Suprapubic skin (tissue), 4 donors: Measurements from ENCODE around the gene CCNI. TPM values are rescaled to one million over a fixed set of nuclear protein-coding genes. Genes with fewer than 3 reads are reported as not detected.
A peak's percentile ranks its signal among the peaks of the same experiment; 100 is the strongest.
"Not testable (repeated sequence)": the region's sequence is repeated elsewhere in the genome, so short reads cannot be mapped to it uniquely, and the experiment has no call there.

Source experiments
- DNase-seq, 2 donors: peaks; one replicate each; pipeline ENCODE4 v3.0.0-alpha.2; 2019; ENCODE audit warnings: low spot score in 2 of 2
- H3K27ac ChIP-seq: fragments of 200-600 bp; sonication (generic); one replicate; pipeline ENCODE4 v1.5.1; 2019
- H3K27me3 ChIP-seq: fragments of 200-600 bp; sonication (generic); one replicate; pipeline ENCODE4 v1.5.1; 2019
- H3K36me3 ChIP-seq: fragments of 200-600 bp; sonication (generic); one replicate; pipeline ENCODE4 v1.5.1; 2019
- H3K4me1 ChIP-seq: fragments of 200-600 bp; sonication (generic); one replicate; pipeline ENCODE4 v1.5.1; 2019
- H3K4me3 ChIP-seq: fragments of 200-600 bp; sonication (generic); one replicate; pipeline ENCODE4 v1.5.1; 2019; ENCODE audit warnings: mild to moderate bottlenecking
- H3K9me3 ChIP-seq: fragments of 200-600 bp; sonication (generic); one replicate; pipeline ENCODE4 v1.5.1; 2019
- EP300 ChIP-seq: sonication (generic); formaldehyde crosslinking; IDR thresholded peaks from one replicate; pipeline ENCODE4 v1.6.1; 2017; ENCODE audit warnings: antibody characterized with exemption
- POLR2A ChIP-seq, 2 donors: fragments of 450-650 bp; IDR thresholded peaks; one replicate each; pipeline ENCODE4 v1.6.1; 2017; ENCODE audit warnings: antibody characterized with exemption in 2 of 2, mild to moderate bottlenecking in 2 of 2, moderate library complexity in 2 of 2
- POLR2AphosphoS5 ChIP-seq, 3 donors: sonication (generic); formaldehyde crosslinking; IDR thresholded peaks; one replicate each; pipeline ENCODE4 v1.6.1; 2017; ENCODE audit warnings: antibody characterized with exemption in 3 of 3
- WGBS: methylation state at CpG from one replicate; pipeline ENCODE4 v1.1.5; 2018; 5-methylcytosine and 5-hydroxymethylcytosine counted together
- total RNA-seq, 4 donors: library from RNA; depleted of rRNA; stranded (reverse); fragments of >200 nt; gene quantifications; one replicate each; pipeline ENCODE4 v1.1.0, GENCODE V29; 2016
- TF ChIP-seq, protein P1 (sequence below), 2 donors: fragments of 200-600 bp in 1 of 2; fragments of 450-650 bp in 1 of 2; sonication (generic) in 1 of 2; IDR thresholded peaks; one replicate each; pipeline ENCODE4 v1.5.1; 2016 to 2019; ENCODE audit warnings: antibody characterized with exemption in 2 of 2, mild to moderate bottlenecking in 1 of 2, moderate library complexity in 1 of 2

CCNI gene
- total RNA-seq, 4 donors from 2014 or later = 166 to 256 (median 207) TPM

DNA sequence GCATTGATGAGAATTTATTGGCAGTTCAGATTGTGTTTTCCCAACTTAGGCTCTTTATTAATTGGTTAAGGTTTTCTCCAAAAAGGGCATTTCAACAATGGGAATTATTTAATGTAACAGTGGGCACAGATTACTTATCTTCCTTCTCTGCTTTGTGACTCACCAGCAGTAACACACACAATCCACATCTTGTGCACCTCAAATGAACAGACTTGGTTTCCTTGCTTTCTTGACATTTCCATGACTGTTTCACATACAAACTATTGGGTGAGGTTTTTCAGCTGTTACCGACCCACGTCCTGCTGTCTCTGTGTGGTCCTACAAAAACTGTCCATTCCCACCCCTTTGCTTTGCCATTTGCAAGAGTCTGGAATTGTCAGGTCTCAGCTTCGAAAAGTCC is 38.1 kb downstream of the CCNI start:
- TF ChIP-seq, protein P1, sequence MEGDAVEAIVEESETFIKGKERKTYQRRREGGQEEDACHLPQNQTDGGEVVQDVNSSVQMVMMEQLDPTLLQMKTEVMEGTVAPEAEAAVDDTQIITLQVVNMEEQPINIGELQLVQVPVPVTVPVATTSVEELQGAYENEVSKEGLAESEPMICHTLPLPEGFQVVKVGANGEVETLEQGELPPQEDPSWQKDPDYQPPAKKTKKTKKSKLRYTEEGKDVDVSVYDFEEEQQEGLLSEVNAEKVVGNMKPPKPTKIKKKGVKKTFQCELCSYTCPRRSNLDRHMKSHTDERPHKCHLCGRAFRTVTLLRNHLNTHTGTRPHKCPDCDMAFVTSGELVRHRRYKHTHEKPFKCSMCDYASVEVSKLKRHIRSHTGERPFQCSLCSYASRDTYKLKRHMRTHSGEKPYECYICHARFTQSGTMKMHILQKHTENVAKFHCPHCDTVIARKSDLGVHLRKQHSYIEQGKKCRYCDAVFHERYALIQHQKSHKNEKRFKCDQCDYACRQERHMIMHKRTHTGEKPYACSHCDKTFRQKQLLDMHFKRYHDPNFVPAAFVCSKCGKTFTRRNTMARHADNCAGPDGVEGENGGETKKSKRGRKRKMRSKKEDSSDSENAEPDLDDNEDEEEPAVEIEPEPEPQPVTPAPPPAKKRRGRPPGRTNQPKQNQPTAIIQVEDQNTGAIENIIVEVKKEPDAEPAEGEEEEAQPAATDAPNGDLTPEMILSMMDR (IDR thresholded peaks at IDR 0.05) = no peak
- TF ChIP-seq POLR2A (IDR thresholded peaks at IDR 0.05) (no peak), POLR2AphosphoS5 (IDR thresholded peaks at IDR 0.05) (no peak), EP300 (no peak)
- H3K9me3 ChIP-seq = no peaks in the 10 kb centered on the region
- DNase-seq = no peak
- no peak overlapping the region for H3K4me3 ChIP-seq
- 96% methylated on average over 3 of the region's 3 CpGs for WGBS
- peaks cover 20% of the 10 kb centered on the region for H3K36me3 ChIP-seq
- peaks cover 5% of the 10 kb centered on the region for H3K4me1 ChIP-seq
- H3K27ac ChIP-seq = no peak overlapping the region
- H3K27me3 ChIP-seq = no peaks in the 10 kb centered on the region

DNA sequence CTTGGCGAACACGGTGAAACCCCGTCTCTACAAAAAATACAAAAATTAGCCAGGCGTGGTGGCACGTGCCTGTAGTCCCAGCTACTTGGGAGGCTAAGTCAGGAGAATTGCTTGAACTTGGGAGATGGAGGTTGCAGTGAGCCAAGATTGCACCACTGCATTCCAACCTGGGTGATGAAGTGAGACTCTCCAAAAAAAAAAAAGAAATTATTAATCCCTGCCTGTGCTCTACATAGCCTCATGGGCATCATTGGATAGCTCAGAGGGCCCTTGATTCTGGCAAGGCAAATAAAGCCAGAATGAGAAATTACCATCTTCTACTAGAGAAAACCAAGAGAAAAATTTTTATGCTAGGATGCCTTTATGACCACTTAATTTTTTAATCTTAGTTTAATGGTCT is 38.6 kb downstream of the CCNI start:
- not testable (repeated sequence) for DNase-seq, H3K27ac ChIP-seq, H3K9me3 ChIP-seq, H3K4me3 ChIP-seq, H3K4me1 ChIP-seq, H3K27me3 ChIP-seq
- H3K36me3 ChIP-seq = peaks cover 26% of the 10 kb centered on the region
- WGBS = 100% methylated on average over 5 of the region's 5 CpGs

DNA sequence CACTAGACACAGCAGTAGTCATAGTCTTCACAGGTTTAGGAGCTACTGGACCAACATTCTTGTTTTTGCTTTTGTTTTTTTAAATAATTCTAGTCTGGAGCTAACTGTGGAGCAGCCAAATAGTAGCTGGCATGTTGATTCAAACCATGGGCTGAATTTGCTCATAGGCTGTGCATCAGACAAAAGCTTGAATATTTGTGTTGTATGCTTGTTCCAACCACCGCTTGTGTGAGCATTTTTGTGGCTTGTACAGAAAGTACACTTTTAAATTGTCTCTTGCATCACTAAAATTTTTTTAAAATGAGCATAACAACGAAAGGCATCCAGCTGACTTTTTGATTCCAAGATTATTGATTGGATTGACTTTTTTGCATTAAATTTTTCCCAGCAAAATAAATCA is 39.6 kb downstream of the CCNI start:
- peaks cover 32% of the 10 kb centered on the region for H3K36me3 ChIP-seq
- WGBS = 63% methylated on average over 2 of the region's 2 CpGs

DNA sequence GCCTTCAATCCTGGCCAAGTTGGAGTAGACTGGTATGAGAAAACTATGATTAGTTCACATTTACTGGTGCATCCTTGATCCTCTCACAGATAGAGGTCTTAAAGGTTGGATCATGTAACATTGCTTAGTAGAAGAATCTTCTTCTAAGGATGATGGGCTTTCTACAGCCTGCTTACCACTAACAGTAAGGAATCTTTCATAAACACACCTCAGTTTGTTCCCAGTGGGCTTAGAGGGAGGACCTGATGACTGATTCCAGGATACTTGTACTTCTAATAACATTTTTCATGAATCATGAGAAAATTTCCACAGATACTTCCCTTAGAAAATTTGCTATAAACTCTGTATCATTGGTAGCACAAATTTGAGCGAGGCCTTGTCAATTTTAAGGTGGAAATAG is 40.6 kb downstream of the CCNI start:
- H3K9me3 ChIP-seq = no peaks in the 10 kb centered on the region
- no peak overlapping the region for H3K27ac ChIP-seq
- TF ChIP-seq, protein P1 (IDR thresholded peaks at IDR 0.05) = no peak
- TF ChIP-seq EP300 (no peak), POLR2A (IDR thresholded peaks at IDR 0.05) (no peak), POLR2AphosphoS5 (IDR thresholded peaks at IDR 0.05) (no peak)
- no peaks in the 10 kb centered on the region for H3K27me3 ChIP-seq
- H3K4me3 ChIP-seq = no peak overlapping the region
- H3K4me1 ChIP-seq = peaks cover 5% of the 10 kb centered on the region
- peaks cover 41% of the 10 kb centered on the region for H3K36me3 ChIP-seq
- WGBS = 98% methylated on average over 1 of the region's 1 CpG
- DNase-seq = no peak

More for the DNA sequence above, 39.6 kb downstream of the CCNI start:
- Histone ChIP-seq H3K9me3 (no peaks in the 10 kb centered on the region), H3K4me3 (no peak overlapping the region), H3K27ac (peak overlapping the region; percentile 32), H3K4me1 (peaks cover 5% of the 10 kb centered on the region), H3K27me3 (no peaks in the 10 kb centered on the region)
- no peak for DNase-seq
- TF ChIP-seq EP300 (no peak), POLR2AphosphoS5 (IDR thresholded peaks at IDR 0.05) (no peak), POLR2A (IDR thresholded peaks at IDR 0.05) (no peak)
- TF ChIP-seq, protein P1 (IDR thresholded peaks at IDR 0.05) = no peak

DNA sequence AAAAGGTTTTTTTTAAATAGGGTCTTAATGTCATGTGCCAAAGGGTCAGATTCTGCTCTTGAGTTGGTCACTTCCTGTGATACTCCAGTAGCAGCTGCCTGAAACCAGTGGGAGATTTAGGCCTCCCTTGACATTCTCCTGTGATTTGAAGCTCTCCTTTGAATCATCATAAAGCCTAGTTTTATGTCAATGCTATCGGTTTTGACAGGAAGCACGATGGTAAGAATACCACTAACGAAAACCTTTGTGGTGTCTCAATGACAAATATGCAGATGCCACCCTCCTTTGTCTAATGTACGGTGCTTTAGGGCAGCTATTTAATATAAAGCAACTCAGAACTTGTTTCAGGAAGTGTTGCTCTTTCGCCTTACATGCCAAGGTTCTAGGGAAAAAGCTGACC is 44.2 kb downstream of the CCNI start:
- DNase-seq = no peak
- TF ChIP-seq POLR2A (IDR thresholded peaks at IDR 0.05) = no peak
- no peak for TF ChIP-seq POLR2AphosphoS5 (IDR thresholded peaks at IDR 0.05)
- TF ChIP-seq EP300 = no peak
- TF ChIP-seq, protein P1 (IDR thresholded peaks at IDR 0.05) = no peak
- Histone ChIP-seq H3K27me3 (no peaks in the 10 kb centered on the region), H3K4me3 (no peak overlapping the region), H3K4me1 (peaks cover 5% of the 10 kb centered on the region), H3K27ac (no peak overlapping the region), H3K9me3 (no peaks in the 10 kb centered on the region), H3K36me3 (peaks cover 70% of the 10 kb centered on the region)
- 83% methylated on average over 5 of the region's 5 CpGs for WGBS

DNA sequence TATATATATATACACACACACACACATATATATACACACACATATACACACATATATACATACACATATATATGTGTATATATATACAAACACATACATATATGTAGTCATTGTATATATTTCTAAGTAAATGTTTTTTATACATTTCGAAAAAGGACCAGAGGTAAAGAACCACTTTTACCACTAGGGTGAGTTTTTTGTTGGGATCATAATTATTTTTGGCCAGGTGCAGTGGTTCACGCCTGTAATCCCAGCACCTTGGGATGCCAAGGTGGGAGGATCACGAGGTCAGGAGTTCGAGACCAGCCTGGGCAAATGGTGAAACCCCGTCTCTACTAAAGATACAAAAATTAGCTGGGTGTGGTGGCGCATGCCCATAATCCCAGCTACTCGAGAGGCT is 46.0 kb downstream of the CCNI start:
- H3K27ac ChIP-seq, H3K4me3 ChIP-seq, H3K4me1 ChIP-seq, H3K9me3 ChIP-seq, H3K27me3 ChIP-seq, DNase-seq: not testable (repeated sequence)
- peaks cover 80% of the 10 kb centered on the region for H3K36me3 ChIP-seq
- 98% methylated on average over 6 of the region's 7 CpGs for WGBS
